ENCODE measurements around the gene LUZP1. TPM values are rescaled to one million over a fixed set of nuclear protein-coding genes. Genes with fewer than 3 reads are reported as not detected.

LUZP1 gene
- total and polyA plus RNA-seq, 2 experiments from 2014 or later = 45.7 to 152 TPM

DNA sequence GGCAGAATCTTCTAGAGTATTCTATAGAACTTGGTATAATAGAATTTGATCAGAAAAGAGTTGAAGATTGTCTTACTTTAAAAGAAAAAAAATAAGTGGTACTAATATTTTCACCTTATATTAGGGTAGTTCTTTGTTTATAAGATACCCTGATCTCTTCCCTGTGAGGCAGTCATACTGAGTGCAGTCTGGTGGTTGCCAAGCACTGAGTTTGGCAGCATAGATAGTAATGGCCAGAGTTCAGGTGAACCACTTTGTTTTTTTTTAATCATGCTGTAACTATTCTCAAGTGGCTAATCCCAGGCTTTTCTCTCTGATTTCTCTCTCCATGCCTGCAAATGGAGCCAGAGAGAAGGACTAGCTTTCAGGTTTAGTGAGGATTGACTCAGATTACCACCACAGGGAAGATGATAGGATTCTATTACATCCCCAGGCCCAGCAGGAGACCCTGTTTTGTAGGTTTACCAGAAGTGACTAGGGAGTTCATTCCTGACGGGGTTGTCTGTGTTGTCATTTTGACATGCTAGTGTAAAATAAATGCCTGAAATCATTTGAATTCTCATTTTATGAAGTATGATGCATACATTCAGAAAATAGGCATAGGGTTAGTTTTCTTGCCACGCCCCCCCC is 132.7 kb downstream of the LUZP1 start:
- no peaks in the 10 kb centered on the region for H3K9me3 Mint-ChIP-seq
- Histone ChIP-seq H3F3A (replicated peaks; ENCODE audit: low read depth) (no peaks in the 10 kb centered on the region), H3K27me3 (ENCODE audit: insufficient read depth) (no peaks in the 10 kb centered on the region), H3K4me1 (ENCODE audit: insufficient read depth) (peaks cover 34% of the 10 kb centered on the region), H3K9me2 (ENCODE audit: insufficient read depth) (no peaks in the 10 kb centered on the region), H3K4me3 (no peak overlapping the region), H4K20me1 (replicated peaks; ENCODE audit: insufficient read depth) (peaks cover 81% of the 10 kb centered on the region), H3K4me2 (no peak overlapping the region), H2AFZ (no peak overlapping the region), H3K79me2 (replicated peaks; ENCODE audit: insufficient read depth) (peaks cover 100% of the 10 kb centered on the region), H3K36me3 (ENCODE audit: insufficient read depth) (no peaks in the 10 kb centered on the region), H3K27ac (ENCODE audit: low read depth) (no peak overlapping the region)
- no peaks in the 10 kb centered on the region for H3K27me3 Mint-ChIP-seq (ENCODE audit: insufficient read depth, low read depth, poor library complexity)
- peaks cover 52% of the 10 kb centered on the region for H3K4me1 Mint-ChIP-seq
- H3K4me3 Mint-ChIP-seq = no peak overlapping the region
- TF ChIP-seq CREB1 (CRISPR knock-in tag; IDR thresholded peaks at IDR 0.05; ENCODE audit: low read depth) (no peak), STAT1 (IDR thresholded peaks at IDR 0.05; ENCODE audit: unreplicated experiment) (no peak), ZNF114 (CRISPR knock-in tag; IDR thresholded peaks at IDR 0.05) (no peak)
- TF ChIP-seq, protein P1, sequence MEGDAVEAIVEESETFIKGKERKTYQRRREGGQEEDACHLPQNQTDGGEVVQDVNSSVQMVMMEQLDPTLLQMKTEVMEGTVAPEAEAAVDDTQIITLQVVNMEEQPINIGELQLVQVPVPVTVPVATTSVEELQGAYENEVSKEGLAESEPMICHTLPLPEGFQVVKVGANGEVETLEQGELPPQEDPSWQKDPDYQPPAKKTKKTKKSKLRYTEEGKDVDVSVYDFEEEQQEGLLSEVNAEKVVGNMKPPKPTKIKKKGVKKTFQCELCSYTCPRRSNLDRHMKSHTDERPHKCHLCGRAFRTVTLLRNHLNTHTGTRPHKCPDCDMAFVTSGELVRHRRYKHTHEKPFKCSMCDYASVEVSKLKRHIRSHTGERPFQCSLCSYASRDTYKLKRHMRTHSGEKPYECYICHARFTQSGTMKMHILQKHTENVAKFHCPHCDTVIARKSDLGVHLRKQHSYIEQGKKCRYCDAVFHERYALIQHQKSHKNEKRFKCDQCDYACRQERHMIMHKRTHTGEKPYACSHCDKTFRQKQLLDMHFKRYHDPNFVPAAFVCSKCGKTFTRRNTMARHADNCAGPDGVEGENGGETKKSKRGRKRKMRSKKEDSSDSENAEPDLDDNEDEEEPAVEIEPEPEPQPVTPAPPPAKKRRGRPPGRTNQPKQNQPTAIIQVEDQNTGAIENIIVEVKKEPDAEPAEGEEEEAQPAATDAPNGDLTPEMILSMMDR (conservative IDR thresholded peaks at IDR 0.05; ENCODE audit: low read depth in 2 of 2) = no peak
- TF ChIP-seq, protein P2, sequence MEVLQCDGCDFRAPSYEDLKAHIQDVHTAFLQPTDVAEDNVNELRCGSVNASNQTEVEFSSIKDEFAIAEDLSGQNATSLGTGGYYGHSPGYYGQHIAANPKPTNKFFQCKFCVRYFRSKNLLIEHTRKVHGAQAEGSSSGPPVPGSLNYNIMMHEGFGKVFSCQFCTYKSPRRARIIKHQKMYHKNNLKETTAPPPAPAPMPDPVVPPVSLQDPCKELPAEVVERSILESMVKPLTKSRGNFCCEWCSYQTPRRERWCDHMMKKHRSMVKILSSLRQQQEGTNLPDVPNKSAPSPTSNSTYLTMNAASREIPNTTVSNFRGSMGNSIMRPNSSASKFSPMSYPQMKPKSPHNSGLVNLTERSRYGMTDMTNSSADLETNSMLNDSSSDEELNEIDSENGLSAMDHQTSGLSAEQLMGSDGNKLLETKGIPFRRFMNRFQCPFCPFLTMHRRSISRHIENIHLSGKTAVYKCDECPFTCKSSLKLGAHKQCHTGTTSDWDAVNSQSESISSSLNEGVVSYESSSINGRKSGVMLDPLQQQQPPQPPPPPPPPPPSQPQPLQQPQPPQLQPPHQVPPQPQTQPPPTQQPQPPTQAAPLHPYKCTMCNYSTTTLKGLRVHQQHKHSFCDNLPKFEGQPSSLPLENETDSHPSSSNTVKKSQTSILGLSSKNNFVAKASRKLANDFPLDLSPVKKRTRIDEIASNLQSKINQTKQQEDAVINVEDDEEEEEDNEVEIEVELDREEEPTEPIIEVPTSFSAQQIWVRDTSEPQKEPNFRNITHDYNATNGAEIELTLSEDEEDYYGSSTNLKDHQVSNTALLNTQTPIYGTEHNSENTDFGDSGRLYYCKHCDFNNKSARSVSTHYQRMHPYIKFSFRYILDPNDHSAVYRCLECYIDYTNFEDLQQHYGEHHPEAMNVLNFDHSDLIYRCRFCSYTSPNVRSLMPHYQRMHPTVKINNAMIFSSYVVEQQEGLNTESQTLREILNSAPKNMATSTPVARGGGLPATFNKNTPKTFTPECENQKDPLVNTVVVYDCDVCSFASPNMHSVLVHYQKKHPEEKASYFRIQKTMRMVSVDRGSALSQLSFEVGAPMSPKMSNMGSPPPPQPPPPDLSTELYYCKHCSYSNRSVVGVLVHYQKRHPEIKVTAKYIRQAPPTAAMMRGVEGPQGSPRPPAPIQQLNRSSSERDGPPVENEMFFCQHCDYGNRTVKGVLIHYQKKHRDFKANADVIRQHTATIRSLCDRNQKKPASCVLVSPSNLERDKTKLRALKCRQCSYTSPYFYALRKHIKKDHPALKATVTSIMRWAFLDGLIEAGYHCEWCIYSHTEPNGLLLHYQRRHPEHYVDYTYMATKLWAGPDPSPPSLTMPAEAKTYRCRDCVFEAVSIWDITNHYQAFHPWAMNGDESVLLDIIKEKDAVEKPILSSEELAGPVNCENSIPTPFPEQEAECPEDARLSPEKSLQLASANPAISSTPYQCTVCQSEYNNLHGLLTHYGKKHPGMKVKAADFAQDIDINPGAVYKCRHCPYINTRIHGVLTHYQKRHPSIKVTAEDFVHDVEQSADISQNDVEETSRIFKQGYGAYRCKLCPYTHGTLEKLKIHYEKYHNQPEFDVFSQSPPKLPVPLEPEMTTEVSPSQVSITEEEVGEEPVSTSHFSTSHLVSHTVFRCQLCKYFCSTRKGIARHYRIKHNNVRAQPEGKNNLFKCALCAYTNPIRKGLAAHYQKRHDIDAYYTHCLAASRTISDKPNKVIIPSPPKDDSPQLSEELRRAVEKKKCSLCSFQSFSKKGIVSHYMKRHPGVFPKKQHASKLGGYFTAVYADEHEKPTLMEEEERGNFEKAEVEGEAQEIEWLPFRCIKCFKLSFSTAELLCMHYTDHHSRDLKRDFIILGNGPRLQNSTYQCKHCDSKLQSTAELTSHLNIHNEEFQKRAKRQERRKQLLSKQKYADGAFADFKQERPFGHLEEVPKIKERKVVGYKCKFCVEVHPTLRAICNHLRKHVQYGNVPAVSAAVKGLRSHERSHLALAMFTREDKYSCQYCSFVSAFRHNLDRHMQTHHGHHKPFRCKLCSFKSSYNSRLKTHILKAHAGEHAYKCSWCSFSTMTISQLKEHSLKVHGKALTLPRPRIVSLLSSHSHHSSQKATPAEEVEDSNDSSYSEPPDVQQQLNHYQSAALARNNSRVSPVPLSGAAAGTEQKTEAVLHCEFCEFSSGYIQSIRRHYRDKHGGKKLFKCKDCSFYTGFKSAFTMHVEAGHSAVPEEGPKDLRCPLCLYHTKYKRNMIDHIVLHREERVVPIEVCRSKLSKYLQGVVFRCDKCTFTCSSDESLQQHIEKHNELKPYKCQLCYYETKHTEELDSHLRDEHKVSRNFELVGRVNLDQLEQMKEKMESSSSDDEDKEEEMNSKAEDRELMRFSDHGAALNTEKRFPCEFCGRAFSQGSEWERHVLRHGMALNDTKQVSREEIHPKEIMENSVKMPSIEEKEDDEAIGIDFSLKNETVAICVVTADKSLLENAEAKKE (CRISPR knock-in tag; IDR thresholded peaks at IDR 0.05) = no peak
- ATAC-seq = peak; percentile 89
- DNase-seq (ENCODE audit: low spot score) = peak; percentile 72
- H3K27ac Mint-ChIP-seq = no peak overlapping the region; the same call in 1 of the 2 replicates
- H3K36me3 Mint-ChIP-seq (ENCODE audit: low read depth) = peaks cover 4% of the 10 kb centered on the region; the same call in 2 of the 3 replicates

Small RNA genes within 50 kb of the gene (microRNA-seq; reads per million reads assigned to microRNA genes)
- gene MIR3115 (not detected), gene MIR4419A (not detected)

Small RNA genes within 50 kb of the gene (small RNA-seq; reads per million reads assigned to genes)
- gene MIR3115 (ENCODE audit: low replicate concordance) (0.10 reads per million), gene MIR4419A (ENCODE audit: low replicate concordance) (not detected), gene RNU6-135P (ENCODE audit: low replicate concordance) (not detected), gene RNU6-514P (ENCODE audit: low replicate concordance) (not detected)

Other genes with a start within 250 kb of the LUZP1 start
- not detected in 2 replicates for gene LACTBL1, start 196.0 kb downstream of the LUZP1 start, total RNA-seq (2014; rRNA removed; shearing (Covaris generic))
- not detected in 2 replicates for gene LACTBL1, start 196.0 kb downstream of the LUZP1 start, polyA plus RNA-seq (2016; fragmentation: Nextera tagmentation; extraction: Ambion mirVana)
- not detected in 2 replicates for gene TEX46, start 153.0 kb downstream of the LUZP1 start, total RNA-seq (2014; rRNA removed; shearing (Covaris generic))
- gene TEX46, start 153.0 kb downstream of the LUZP1 start, polyA plus RNA-seq (2016; fragmentation: Nextera tagmentation; extraction: Ambion mirVana) = 0.66 TPM in 1 of 2 replicates, not detected in the other
- gene KDM1A, start 149.4 kb downstream of the LUZP1 start, total RNA-seq (2014; rRNA removed; shearing (Covaris generic)) = 252 and 253 TPM in 2 replicates
- 76.9 and 86.4 TPM in 2 replicates for gene KDM1A, start 149.4 kb downstream of the LUZP1 start, polyA plus RNA-seq (2016; fragmentation: Nextera tagmentation; extraction: Ambion mirVana)
- 4.1 and 4.7 TPM in 2 replicates for gene HTR1D, start 48.6 kb upstream of the LUZP1 start, total RNA-seq (2014; rRNA removed; shearing (Covaris generic))
- gene HTR1D, start 48.6 kb upstream of the LUZP1 start, polyA plus RNA-seq (2016; fragmentation: Nextera tagmentation; extraction: Ambion mirVana) = 2.1 and 2.4 TPM in 2 replicates
- 147 and 169 TPM in 2 replicates for gene HNRNPR, start 175.4 kb upstream of the LUZP1 start, total RNA-seq (2014; rRNA removed; shearing (Covaris generic))
- 183 and 200 TPM in 2 replicates for gene HNRNPR, start 175.4 kb upstream of the LUZP1 start, polyA plus RNA-seq (2016; fragmentation: Nextera tagmentation; extraction: Ambion mirVana)
- 1.0 and 2.2 TPM in 2 replicates for gene ZNF436, start 201.0 kb upstream of the LUZP1 start, total RNA-seq (2014; rRNA removed; shearing (Covaris generic))
- 0.23 and 0.33 TPM in 2 replicates for gene ZNF436, start 201.0 kb upstream of the LUZP1 start, polyA plus RNA-seq (2016; fragmentation: Nextera tagmentation; extraction: Ambion mirVana)

Data from GM23338 (cell line).